GM19193 (cell line): ENCODE measurements around the gene TBC1D14.

Experiments
- POLR2A ChIP-seq: IDR thresholded peaks from 4 replicates; pipeline ENCODE4 v1.6.1; 2011; ENCODE audit not compliant: insufficient read depth, insufficient read length; ENCODE audit errors: extremely low read depth

Gene TBC1D14

GRCh38 chr4:7073526-7074390 lies 164.1 kb downstream of the TBC1D14 start:
- TF ChIP-seq POLR2A = no peak

GRCh38 chr4:7074426-7074825 lies 164.8 kb downstream of the TBC1D14 start:
- no peak for TF ChIP-seq POLR2A

- no peak for TF ChIP-seq POLR2A
These were observed 166.5 kb downstream of the TBC1D14 start for GRCh38 chr4:7075962-7076695.

GRCh38 chr4:7076696-7077082 lies 167.1 kb downstream of the TBC1D14 start:
- TF ChIP-seq POLR2A = no peak

- no peak for TF ChIP-seq POLR2A
These were observed 167.7 kb downstream of the TBC1D14 start for GRCh38 chr4:7077371-7077770.

- TF ChIP-seq POLR2A = no peak
These were observed 168.4 kb downstream of the TBC1D14 start for GRCh38 chr4:7078025-7078424.
